GM21526 (cell line): ENCODE measurements around the gene FAM13A.
"Not testable (repeated sequence)": the region's sequence is repeated elsewhere in the genome, so short reads cannot be mapped to it uniquely, and the experiment has no call there.

Experiments
- ATAC-seq: cut with Tn5 transposase; IDR thresholded peaks from one replicate; pipeline ENCODE4 v1.9.1; 2021; ENCODE audit warnings: moderate library complexity; ENCODE audit not compliant: unreplicated experiment, low FRiP score

Gene FAM13A

DNA sequence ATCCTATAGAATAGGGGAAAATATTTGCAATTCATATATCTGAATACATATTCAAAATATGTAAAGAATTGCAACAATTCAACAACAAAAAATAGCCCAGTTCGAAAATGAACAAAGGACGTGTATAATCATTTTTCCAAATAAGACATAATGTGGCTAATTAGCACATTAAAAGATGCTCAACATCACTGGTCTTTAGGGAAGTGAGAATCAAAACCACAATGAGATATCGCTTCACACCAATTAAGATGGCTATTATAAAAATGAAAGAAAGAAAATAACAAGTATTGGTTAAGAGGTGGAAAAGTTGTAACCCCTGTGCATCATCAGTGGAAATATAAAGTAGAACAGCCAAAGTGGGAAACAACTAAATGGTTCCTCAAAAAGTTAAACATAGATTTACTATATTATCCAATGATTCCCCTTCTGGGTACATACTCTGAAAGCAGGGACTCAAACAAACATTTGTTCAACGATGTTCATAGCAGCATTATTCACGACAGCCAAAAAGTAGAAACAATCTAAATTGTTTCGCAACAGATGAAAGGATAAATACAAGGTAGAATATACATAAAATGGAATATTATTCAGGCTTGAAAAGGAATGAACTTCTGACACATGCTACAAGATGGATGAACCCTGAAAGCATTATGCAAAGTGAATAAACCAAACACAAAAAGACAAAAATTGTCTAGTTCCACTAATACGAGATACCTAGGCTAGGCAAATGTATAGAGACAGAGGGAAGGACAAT, 12.7 kb downstream of the FAM13A start:
- no peak for ATAC-seq

DNA sequence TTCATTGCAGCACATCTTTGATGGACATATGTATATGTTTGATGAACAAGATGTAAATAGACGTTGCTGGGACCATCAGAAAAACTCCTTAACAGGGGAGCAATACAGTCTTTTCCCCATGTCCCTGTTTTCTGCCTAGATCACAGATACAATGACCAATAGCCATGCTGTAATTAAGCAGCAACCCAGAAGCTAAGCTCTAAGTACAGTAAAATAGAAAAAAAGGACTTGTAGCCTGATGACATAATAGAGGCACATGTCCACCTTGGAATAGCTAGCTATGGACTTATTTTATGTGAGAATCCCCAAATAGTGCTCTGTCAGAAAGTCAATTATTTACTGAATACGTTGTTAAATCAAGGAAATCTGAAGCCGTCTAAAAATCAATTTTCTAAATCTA, 14.9 kb downstream of the FAM13A start:
- no peak for ATAC-seq

DNA sequence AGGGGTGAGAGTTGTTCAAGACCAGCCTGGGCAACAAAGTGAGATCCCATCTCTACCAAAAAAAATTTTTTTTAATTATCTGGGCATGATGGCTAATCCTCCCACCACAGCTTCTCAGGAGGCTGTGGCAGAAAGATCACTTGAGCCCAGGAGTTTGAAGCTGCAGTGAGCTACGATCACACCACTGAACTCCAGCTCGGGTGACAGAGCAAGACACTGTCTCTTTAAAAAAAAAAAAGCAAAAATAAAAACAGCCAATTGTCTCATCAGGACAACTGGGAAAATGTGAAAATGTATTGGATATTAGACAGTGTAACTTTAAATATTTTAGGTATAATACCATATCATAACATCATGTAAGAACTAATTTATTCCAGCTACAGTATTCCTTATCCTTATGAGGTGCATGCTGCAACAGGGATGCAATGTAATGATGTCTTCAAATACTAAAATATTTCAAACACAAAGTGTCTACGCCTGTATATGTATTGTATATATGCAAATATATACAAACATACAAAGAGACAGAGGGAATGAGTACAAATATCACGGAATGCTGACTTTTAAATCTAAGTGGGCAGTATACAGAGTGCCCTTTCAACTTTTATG, 17.2 kb downstream of the FAM13A start:
- no peak for ATAC-seq

DNA sequence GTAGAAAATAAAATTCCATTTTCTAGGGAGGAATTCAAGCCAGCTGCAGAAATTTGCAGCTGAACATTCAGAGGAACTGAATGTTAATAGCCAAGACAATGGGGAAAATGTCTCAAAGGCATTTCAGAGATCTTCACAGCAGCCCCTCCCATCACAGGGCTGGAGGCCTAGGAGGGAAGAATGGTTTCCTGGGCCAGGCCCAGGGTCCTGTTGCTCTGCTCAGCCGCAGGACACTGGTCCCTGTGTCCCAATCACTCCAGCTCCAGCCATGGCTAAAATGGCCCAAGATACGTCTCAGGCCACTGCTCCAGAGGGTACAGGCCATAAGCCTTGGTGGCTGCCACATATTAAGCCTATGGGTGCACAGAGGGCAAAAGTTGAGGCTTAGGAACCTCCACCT, 20.4 kb downstream of the FAM13A start:
- no peak for ATAC-seq

DNA sequence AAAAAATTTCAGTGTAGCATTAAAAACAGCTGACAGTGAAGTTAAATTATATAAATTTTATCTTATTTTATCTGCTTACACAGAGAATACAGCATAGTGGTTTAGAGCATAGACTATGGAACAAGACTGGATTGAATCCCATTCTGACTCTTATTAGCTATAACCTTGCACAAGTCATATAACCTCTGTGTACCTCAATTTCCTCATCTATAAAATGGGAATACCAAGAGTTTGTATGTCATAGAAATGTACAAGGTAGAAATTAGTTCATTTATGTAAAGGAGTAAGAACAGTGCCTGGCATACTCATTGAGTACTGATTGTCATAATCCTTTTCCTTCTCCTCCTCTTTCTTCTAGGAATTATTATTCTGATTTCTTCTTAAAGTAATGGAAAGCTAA, 25.7 kb downstream of the FAM13A start:
- no peak for ATAC-seq

DNA sequence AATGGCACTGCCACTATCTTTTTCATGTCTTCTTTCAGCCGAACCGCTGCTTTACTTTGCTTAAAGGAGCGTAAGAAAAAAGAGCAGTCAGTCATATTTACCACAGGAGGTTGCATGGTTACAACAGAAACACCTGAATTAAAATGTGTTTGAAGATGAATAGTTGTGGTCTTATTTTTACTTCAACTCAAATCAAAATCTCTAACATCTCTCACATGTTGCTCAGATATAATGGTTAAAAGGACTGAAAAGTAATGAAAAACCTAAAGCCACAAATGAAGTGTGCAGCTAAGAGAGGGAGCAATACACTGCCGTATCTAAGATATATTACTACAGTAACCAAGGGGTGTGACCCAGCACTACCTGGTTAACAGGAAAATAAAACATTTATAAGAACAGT, 27.4 kb downstream of the FAM13A start:
- ATAC-seq = no peak

DNA sequence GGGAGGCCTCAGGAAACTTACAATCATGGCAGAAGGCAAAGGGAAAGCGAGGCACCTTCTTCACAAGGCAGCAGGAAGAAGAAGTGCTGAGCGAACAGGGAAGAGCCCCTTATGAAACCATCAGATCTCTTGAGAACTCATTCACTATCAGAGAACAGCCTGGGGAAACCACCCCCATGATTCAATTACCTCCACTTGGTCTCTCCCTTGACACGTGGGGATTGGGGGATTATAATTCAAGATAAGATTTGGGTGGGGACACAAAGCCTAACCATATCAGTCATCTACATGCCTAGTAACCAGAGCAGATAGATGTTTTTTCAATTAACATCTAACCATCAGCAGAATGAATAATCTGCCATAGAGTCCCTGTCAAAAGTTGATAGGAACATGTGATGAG, 30.4 kb downstream of the FAM13A start:
- no peak for ATAC-seq

DNA sequence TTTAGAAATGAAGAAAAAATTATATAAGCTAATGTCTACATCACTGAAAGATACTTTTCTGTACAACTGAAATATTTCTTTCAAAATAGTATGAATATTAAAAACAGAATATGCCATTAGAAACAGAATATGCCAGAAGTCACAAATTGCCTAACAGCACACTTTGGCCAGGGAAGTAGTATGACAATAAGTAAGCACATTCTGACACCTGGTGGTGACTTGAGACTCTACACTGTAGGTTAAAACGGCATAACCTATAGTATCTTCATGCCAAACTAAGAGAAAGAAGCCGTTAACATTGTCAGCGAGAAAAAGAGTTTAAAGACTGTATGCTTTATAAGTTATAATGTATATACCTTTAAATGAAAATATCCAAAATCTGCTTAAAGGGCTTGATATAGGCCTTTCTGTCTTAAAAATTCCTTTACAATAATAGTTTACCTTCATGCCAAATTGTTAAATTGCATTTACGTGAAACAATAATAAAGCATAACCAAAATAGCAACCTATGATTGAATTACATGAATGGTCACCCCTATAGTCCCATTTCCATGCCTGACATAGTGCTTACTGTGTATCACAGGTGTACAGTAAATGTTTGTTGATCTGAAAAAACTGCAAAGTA, 32.8 kb downstream of the FAM13A start:
- ATAC-seq = peak; percentile 96

DNA sequence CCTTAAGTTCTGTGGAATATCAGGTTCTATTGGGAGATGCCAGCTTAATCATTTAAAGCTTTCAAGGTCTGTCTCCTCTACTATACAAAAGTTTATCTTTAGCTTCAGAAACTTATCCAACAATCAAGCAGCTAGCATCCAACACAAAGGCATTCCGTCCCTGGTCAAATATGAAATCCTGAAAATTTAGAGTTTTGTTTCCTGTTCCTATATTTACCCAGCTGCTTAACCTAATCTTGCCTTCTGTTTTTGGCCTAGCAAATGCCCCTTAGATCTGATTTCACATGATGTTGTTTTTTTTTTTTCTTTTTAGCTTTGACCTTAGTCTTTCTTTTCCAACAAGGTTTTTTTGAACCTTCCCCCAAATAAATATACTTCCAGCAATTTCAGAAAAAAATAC, 33.8 kb downstream of the FAM13A start:
- ATAC-seq = no peak

DNA sequence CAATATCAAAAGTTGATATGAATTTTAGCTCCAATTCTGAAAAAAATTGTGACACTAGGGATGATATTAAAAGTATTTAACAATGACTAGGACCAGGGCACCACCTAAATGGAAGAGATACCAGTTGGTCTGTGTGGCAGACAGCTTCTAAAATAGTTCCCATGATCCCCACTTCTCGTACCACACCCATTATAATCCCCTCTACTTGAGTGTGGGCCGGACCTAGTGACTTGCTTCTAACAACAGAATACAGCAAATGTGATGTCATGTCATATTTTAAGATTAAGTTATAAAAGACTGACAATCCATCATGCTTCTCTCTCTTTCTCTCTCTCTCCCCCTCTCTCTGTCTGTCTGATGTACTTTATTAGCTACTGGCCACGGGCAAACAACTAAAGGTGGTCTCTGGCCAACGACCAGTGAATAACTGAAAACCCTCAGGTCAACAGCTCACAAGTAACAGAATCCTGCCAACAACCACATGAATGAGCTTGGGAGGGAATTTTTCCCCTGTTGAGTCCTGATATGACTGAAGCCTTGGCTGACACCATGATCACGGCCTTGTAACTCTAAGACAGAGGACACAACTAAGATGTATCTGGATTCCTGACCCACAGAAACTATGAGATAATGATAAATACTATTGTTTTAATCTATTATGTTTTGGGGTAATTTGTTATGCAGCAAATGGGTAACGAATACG, 34.4 kb downstream of the FAM13A start:
- ATAC-seq = no peak

DNA sequence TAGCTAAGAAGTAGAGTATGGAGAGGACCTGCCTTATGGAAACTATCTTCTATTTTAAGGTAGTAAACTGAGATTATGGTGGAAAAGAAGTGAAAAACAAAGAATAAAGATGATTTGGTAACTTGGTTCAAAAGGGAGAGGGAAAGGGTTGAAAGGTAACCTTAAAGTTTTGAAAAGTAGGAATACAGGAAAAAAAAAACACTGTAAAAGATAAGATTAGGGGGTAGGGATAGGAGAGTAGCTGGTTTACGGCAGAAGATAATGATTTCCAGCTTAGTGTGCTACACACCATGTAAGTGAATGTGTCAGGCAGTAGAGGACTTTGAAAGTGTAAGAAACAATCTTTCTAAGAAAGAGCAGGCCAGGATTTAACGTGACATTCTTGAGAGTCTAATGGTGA, 35.3 kb downstream of the FAM13A start:
- no peak for ATAC-seq

DNA sequence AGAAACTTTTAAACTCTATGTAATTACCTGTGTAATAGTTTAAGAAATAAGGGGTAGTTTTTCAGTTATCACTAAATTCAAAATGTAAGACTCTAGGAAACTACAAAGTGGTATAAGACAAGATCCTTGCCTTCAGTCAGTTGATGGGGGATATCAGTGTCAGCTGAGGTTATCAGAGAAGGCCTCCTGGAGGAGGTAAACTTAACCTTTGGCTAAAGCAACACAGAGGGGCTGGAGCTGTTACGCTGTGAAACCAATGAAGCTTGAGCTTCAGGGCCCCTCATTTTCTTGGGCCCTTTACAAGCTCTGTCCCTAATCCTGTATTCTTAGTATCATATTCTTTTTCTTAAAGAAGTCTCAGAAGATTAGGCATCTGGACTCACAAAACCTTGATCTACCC, 35.9 kb downstream of the FAM13A start:
- ATAC-seq = no peak

DNA sequence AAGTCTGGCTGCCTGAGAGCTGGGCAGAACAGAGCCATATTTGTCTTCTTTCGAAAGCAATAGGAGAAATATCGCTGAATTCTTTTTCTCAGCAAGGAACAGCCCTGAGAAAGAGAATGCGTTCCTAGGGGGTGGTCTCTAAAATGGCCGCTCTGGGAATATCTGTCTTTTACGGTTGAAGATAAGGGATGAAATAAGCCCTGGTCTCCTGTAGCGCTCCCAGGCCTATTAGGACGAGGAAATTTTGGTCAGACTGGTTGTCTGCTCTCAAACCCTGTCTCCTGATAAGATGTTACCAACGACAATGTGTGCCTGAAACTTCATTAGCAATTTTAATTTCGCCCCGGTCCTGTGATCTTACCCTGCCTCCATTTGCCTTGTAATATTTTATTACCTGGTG, 42.1 kb downstream of the FAM13A start:
- ATAC-seq = not testable (repeated sequence)

DNA sequence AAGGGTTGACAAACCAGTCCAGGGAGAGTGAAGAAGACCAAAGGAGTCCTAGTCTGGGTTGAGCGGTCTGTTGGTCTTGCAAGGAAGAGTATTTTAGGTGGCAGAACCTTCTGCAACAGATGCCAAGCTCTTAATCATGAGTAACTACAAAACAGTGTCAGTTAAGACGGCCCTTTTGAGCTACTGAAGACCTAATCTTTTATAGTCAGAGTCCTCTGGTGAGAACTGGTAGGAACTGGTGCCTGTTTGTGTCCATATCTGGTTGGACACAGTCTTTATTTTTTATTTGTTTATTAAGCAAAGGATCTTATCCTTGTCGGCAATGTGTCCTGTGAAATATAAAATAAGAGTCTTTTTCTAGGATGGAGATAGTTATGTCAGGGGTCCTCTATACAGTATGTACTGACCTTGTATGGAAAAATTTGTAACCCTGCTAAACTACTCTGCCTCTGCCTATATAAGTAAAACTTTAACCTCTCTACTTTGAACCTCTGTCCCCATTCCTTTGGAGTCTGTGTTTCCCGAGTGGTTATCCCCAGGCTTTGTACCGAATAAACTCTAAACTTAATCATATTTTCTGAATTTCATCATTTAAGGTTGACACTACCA, 47.1 kb downstream of the FAM13A start:
- no peak for ATAC-seq

DNA sequence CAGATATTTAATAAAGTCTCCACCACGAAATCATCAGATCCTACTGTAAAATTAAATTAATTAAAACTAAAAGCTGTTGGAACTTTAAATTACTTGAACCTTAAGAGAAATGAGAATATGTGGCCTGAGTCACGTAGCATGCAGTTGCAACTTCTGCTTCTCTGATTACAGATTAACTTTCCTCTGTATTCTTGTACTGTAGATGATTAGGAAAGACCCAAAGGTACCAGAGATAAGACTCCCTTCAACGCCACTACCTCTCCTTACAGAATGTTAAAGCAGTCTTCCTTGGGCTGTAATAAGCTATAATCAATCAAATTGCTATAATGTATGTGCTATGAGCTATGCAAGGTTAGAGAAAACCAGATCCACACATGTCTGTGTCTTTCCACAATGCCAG, 47.9 kb downstream of the FAM13A start:
- ATAC-seq = no peak

DNA sequence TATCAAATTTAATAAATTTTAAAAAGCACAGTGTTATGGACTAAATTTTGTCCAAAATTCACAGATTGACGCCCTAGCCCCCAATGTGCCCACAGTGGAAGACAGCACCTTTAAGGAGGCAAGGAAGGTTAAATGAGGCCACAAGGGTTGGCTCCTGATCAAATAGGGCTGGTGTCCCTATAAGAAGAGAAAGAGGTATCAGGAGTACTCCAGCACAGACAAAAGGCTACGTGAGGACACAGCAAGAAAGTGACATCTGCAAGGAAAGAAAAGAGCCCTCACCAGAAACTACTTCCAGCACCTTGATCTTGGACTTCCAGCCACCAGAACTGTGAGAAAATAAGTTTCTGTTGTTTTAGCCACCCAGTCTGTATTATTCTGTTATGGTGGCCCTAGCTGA, 48.8 kb downstream of the FAM13A start:
- no peak for ATAC-seq

DNA sequence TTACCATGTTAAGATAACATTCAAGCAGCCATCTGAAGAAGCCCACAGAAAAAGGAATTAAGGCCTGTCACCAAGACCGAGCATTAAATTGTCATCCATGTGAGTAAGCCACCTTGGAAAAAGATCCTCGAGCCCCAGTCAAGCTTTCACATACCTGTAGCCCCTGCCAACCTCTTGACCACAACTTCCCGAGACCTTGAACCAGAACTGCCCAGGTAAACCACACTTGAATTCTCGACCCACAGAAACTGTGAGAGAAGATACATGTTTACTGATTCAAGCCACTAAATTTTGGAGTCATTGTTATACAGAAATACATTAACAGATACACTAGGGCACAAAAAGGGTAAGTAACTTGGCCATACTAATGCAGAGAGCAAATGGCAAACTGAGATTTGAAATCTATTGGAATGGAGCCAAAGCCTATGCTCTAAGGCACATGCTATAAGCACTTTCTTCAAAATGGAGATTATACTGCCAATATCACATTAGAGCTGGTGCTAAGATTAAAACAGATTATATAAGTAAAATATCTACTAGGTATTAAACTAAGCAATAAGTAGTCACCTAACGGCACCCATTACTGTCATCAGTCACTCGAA, 49.5 kb downstream of the FAM13A start:
- no peak for ATAC-seq

DNA sequence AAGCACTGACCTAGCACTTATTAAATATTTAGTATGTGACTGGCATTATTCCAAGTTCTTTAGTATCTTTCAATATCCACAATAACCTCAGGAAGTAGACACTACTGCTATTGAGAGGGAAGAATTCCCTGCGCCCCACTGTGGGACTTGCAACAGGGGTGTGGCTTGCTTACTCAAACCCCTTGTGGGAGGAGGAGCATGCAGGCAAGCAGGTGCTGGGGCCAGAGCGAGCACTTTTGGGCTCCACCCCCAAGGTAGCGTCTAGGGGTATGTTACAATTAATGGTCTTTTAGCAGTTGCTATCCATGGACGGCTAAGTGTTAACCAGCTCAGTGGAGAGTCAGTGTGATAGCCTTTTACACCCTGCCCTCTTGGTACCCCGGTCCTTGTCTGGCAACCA, 50.7 kb downstream of the FAM13A start:
- ATAC-seq = no peak

DNA sequence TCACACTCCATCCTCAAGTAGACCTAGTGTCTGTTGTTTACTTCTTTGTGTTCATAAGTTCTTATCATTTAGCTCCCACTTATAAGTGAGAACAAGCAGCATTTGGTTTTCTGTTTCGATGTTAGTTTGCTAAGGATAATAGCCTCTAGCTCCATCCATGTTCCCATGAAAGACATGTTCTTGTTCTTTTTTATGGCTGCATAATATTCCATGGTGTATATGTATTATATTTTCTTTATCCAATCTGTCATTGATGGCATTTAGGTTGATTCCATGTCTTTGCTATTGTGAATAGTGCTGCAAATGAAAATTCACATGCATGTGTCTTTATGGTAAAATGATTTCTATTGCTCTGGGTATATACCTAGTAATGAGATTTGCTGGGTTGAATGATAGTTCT, 51.9 kb downstream of the FAM13A start:
- not testable (repeated sequence) for ATAC-seq

DNA sequence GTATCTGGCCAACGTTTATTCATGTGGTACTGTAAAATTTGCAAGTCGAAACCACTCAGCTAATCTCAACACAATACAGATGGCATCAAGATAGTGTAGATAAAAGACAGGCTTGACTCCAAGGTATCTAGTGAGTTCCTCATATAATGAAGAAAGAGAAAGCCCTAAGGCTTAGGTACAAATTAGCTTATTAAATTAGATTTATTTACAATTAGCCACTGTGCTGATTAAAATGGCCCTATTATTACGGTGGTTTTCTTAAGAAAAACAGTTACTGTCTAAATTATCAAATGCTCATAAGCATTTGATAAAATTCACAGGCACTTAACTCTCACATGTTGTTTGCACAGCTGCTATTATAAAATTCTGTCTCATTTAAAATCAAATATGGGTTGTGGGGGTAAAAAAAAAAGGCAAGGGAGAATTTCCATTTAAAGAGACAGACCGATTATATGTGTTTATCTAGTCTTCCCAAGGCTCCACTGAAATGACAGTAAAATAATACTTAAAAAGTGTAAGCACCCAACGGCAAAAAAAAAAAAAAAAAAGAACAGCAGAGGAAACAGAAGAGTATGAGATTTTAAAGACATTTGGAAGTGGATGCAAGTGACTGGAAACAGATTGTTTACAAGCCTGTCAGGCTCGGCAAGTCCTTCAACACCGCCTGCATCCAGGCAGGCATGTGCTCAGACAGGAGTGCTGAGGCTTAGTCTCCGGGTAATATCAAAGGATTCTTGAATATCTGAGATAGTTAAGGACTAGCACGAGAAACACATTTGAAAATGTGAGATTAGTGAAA, 55.1 kb downstream of the FAM13A start:
- no peak for ATAC-seq
